AG04450 (cell line): ENCODE measurements around the gene LCTL. TPM values are rescaled to one million over a fixed set of nuclear protein-coding genes. Genes with fewer than 3 reads are reported as not detected.

Source experiments
- CTCF ChIA-PET: fragments of 300-600, 350-600 bp; formaldehyde crosslinking; extraction: SDS; loops from one replicate; lab custom pipeline; 2022; ENCODE audit warnings: antibody characterized with exemption, inconsistent platforms; lab: Charles Lee
- POLR2A ChIA-PET: fragments of 350-600 bp; formaldehyde crosslinking; extraction: SDS; loops from one replicate; lab custom pipeline; 2021; ENCODE audit warnings: antibody characterized with exemption, inconsistent platforms; lab: Yijun Ruan, JAX
- DNase-seq: peaks from one replicate; pipeline ENCODE4 v3.0.0-alpha.2; 2011; ENCODE audit warnings: low read depth, low spot score
- H3K27ac ChIP-seq: one replicate; pipeline ENCODE4 v1.5.1; 2012; ENCODE audit warnings: low read depth, low read length, control low read depth
- H3K27me3 ChIP-seq: one replicate; pipeline ENCODE4 v1.6.0; 2012; ENCODE audit warnings: low read length; ENCODE audit not compliant: control insufficient read depth, insufficient read depth
- H3K4me3 ChIP-seq: 2 replicates; pipeline ENCODE4 v1.5.1; 2011; ENCODE audit warnings: mild to moderate bottlenecking, low read depth, low read length, control low read depth
- H3K9me3 ChIP-seq: 2 replicates; pipeline ENCODE4 v1.5.1; 2012; ENCODE audit warnings: low read length; ENCODE audit not compliant: control insufficient read depth, insufficient read depth
- polyA plus RNA-seq: library from polyadenylated mRNA; depleted of rRNA; stranded (reverse); fragments of >200 nt; gene quantifications from 2 replicates; pipeline ENCODE4 v1.2.3, GENCODE V29; 2011
- TF ChIP-seq, protein P1 (sequence below): IDR thresholded peaks from 2 replicates; pipeline ENCODE4 v1.5.1; 2011; ENCODE audit warnings: low read depth, low read length, control low read depth, inconsistent platforms

LCTL gene
- polyA plus RNA-seq, 1 experiment, result 6.5 TPM

DNA sequence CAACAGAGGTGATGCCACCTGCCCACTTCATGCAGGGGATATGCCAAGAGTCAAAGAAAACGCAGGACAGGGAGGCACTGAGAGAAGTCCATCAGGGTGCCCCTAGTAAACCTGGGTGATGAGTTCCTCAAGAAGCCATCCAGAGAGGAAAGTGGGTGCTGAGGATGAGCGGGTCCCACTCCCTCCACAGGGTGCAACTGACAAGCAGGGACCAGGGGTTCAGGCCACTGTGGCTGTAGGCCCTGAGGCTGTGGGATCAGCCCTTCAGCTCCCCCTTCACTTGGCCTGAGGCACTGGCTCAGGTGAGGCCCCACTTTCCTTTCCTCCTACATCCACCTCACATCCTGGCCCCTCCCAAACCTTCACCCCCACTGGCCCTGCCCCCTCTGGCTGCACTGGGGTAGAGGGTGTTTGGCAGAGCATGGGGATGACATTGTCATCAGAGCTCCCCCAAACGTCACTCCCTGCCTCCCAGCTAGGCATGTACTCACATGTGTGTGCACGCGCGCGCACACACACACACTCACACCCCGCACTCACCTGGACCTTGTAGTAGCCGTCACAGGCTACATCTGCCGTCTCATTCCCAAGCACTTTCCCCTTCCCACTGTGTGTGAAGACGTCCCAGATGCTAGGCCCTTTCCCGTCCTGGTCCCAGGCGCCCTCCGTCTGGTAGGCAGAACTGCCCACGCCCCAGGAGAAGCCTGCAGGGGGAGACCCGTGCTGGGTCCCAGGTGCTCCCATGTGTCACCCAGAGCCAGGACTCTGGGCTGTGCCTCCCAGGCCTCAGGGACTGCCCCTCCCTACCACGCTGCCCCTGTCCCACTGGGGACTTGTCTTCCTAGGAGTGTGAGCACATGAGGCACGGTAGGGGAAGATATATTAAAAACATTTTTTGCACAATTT lies 1.4 kb downstream of the LCTL start:
- peaks cover 3% of the 10 kb centered on the region for H3K9me3 ChIP-seq
- H3K27ac ChIP-seq, result no peak overlapping the region
- DNase-seq, result no peak
- ChIA-PET CTCF (no interaction called here), POLR2A (no interaction called here)
- H3K4me3 ChIP-seq, result no peak overlapping the region
- H3K27me3 ChIP-seq, result no peaks in the 10 kb centered on the region
- TF ChIP-seq, protein P1, sequence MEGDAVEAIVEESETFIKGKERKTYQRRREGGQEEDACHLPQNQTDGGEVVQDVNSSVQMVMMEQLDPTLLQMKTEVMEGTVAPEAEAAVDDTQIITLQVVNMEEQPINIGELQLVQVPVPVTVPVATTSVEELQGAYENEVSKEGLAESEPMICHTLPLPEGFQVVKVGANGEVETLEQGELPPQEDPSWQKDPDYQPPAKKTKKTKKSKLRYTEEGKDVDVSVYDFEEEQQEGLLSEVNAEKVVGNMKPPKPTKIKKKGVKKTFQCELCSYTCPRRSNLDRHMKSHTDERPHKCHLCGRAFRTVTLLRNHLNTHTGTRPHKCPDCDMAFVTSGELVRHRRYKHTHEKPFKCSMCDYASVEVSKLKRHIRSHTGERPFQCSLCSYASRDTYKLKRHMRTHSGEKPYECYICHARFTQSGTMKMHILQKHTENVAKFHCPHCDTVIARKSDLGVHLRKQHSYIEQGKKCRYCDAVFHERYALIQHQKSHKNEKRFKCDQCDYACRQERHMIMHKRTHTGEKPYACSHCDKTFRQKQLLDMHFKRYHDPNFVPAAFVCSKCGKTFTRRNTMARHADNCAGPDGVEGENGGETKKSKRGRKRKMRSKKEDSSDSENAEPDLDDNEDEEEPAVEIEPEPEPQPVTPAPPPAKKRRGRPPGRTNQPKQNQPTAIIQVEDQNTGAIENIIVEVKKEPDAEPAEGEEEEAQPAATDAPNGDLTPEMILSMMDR, result no peak

GRCh38 chr15:66563566-66564110 lies 2.2 kb downstream of the LCTL start:
- Histone ChIP-seq H3K9me3 (peaks cover 3% of the 10 kb centered on the region), H3K27ac (no peak overlapping the region), H3K4me3 (no peak overlapping the region), H3K27me3 (no peaks in the 10 kb centered on the region)
- CTCF ChIA-PET, result no interaction called here
- TF ChIP-seq, protein P1, result no peak
- no peak for DNase-seq
- POLR2A ChIA-PET, result no interaction called here

DNA sequence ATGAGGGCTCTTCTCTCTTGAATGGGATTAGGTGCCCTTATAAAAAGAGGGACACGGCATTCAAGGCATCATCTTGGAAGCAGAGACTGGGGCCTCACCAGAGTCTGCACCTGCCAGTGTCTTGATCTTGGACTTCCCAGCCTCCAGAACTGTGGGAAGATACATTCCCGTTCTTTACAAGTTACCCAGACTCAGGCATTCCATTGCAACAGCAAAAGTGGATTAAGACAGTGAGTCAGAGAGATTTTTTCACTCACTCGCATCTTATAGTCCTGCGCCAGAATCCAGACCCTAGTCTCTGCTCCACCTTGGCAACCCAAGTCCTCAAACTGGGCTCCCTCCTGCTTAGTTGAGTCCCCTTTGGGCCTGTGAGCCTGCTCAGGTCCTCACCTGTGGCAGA lies 2.7 kb downstream of the LCTL start:
- ChIA-PET POLR2A (no interaction called here), CTCF (no interaction called here)
- H3K27ac ChIP-seq, result no peak overlapping the region
- DNase-seq, result no peak
- H3K27me3 ChIP-seq, result no peaks in the 10 kb centered on the region
- H3K4me3 ChIP-seq, result no peak overlapping the region
- TF ChIP-seq, protein P1, result no peak
- peaks cover 3% of the 10 kb centered on the region for H3K9me3 ChIP-seq

DNA sequence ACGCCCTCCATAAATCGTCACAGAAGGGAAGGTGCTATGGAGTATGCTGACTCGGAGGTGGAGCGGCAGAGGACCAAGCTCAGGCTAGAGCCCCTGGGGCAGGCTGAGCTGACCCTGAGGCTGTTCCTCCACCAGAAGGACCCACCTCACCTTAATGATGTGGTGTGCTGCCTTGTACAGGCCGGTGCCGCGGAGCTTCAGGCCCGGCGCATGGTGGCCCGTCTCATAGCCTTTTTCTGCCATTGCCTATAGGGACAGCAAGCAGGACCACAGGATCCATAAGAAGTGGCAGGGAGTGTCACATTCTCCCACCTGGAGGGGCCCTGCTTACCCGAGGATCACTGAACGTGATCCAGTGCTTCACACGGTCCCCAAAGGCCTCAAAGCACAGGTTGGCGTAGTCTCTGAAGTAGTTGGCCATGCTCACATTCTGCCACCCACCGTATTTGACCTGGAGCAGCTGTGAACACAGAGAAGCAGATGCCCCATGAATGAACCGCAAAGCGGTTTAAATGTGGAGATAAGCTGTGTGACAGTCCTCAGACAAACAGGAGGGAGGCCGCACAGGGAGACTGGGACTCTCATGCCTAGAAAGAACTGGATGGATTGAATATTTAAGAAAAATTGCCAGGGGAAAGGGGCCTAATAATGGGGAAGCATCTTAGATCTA lies 4.8 kb downstream of the LCTL start:
- POLR2A ChIA-PET, result no interaction called here
- CTCF ChIA-PET, result no interaction called here
- TF ChIP-seq, protein P1, result no peak

More for the DNA sequence above, 4.8 kb downstream of the LCTL start:
- H3K9me3 ChIP-seq, result peaks cover 3% of the 10 kb centered on the region
- H3K27me3 ChIP-seq, result no peaks in the 10 kb centered on the region
- no peak overlapping the region for H3K27ac ChIP-seq
- no peak for DNase-seq
- no peak overlapping the region for H3K4me3 ChIP-seq
